PFSK-1 (cell line): ENCODE results near the gene QTRT2.

Source experiments
- POLR2AphosphoS5 ChIP-seq: IDR thresholded peaks from 2 replicates; pipeline ENCODE4 v1.6.1; 2012; ENCODE audit warnings: low read depth, mild to moderate bottlenecking, control low read depth, low read length, moderate library complexity
- SIN3A ChIP-seq: IDR thresholded peaks from 2 replicates; pipeline ENCODE4 v1.6.1; 2012; ENCODE audit warnings: mild to moderate bottlenecking, low read length, moderate library complexity, borderline replicate concordance; ENCODE audit not compliant: insufficient read depth
- TAF1 ChIP-seq: IDR thresholded peaks from 2 replicates; pipeline ENCODE4 v1.6.1; 2012; ENCODE audit warnings: low read length, control low read depth, borderline replicate concordance; ENCODE audit not compliant: insufficient read depth
- TF ChIP-seq, protein P1 (sequence below), 2 experiments: IDR thresholded peaks; 2 replicates each; pipeline versions ENCODE4 v1.6.1 to v1.8.0; 2011 to 2012; ENCODE audit warnings: low read depth in 2 of 2, low read length in 2 of 2, control low read depth in 1 of 2, inconsistent platforms in 1 of 2, mild to moderate bottlenecking in 1 of 2, moderate library complexity in 1 of 2; ENCODE audit not compliant: insufficient read depth in 1 of 2

GRCh38 chr3:114108137-114108536 is 51.6 kb downstream of the QTRT2 start:
- TF ChIP-seq, protein P1, sequence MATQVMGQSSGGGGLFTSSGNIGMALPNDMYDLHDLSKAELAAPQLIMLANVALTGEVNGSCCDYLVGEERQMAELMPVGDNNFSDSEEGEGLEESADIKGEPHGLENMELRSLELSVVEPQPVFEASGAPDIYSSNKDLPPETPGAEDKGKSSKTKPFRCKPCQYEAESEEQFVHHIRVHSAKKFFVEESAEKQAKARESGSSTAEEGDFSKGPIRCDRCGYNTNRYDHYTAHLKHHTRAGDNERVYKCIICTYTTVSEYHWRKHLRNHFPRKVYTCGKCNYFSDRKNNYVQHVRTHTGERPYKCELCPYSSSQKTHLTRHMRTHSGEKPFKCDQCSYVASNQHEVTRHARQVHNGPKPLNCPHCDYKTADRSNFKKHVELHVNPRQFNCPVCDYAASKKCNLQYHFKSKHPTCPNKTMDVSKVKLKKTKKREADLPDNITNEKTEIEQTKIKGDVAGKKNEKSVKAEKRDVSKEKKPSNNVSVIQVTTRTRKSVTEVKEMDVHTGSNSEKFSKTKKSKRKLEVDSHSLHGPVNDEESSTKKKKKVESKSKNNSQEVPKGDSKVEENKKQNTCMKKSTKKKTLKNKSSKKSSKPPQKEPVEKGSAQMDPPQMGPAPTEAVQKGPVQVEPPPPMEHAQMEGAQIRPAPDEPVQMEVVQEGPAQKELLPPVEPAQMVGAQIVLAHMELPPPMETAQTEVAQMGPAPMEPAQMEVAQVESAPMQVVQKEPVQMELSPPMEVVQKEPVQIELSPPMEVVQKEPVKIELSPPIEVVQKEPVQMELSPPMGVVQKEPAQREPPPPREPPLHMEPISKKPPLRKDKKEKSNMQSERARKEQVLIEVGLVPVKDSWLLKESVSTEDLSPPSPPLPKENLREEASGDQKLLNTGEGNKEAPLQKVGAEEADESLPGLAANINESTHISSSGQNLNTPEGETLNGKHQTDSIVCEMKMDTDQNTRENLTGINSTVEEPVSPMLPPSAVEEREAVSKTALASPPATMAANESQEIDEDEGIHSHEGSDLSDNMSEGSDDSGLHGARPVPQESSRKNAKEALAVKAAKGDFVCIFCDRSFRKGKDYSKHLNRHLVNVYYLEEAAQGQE (IDR thresholded peaks at IDR 0.05; ENCODE audit: insufficient read depth in 1 of 2, low read depth in 2 of 2, low read length in 2 of 2), result no peak
- TF ChIP-seq POLR2AphosphoS5 (no peak), SIN3A (no peak), TAF1 (no peak)
